ENCODE measurements around the gene ANO8.
A peak's percentile ranks its signal among the peaks of the same experiment; 100 is the strongest.

The ANO8 gene

GRCh38 chr19:17314007-17314593, 20.6 kb downstream of the ANO8 start:
- no peak overlapping the region for H3K4me2 ChIP-seq (ENCODE audit: low read length)
- H3K9me3 ChIP-seq (replicated peaks; ENCODE audit: low read length), result no peaks in the 10 kb centered on the region
- no peak overlapping the region for H3K4me3 ChIP-seq (ENCODE audit: low read length)
- peaks cover 19% of the 10 kb centered on the region for H3K4me1 ChIP-seq (ENCODE audit: control insufficient read depth, insufficient read depth, low read length)
- H3K36me3 ChIP-seq (ENCODE audit: insufficient read depth, low read length), result peaks cover 42% of the 10 kb centered on the region
- no peak overlapping the region for H3K9ac ChIP-seq (ENCODE audit: low read depth, low read length)
- no peaks in the 10 kb centered on the region for H3K27me3 ChIP-seq (ENCODE audit: control insufficient read depth, insufficient read depth, low read length)

- peak overlapping the region; percentile 58 for H3K4me2 ChIP-seq (ENCODE audit: low read length)
- no peak overlapping the region for H3K9ac ChIP-seq (ENCODE audit: low read depth, low read length)
- H3K4me3 ChIP-seq (ENCODE audit: low read length), result peak overlapping the region; percentile 29
- peaks cover 39% of the 10 kb centered on the region for H3K36me3 ChIP-seq (ENCODE audit: insufficient read depth, low read length)
- H3K27me3 ChIP-seq (ENCODE audit: control insufficient read depth, insufficient read depth, low read length), result no peaks in the 10 kb centered on the region
- no peaks in the 10 kb centered on the region for H3K9me3 ChIP-seq (replicated peaks; ENCODE audit: low read length)
- peaks cover 19% of the 10 kb centered on the region for H3K4me1 ChIP-seq (ENCODE audit: control insufficient read depth, insufficient read depth, low read length)
Measured at GRCh38 chr19:17312189-17313113, 22.2 kb downstream of the ANO8 start.

GRCh38 chr19:17311455-17312188, 23.0 kb downstream of the ANO8 start:
- Histone ChIP-seq H3K27me3 (ENCODE audit: control insufficient read depth, insufficient read depth, low read length) (no peaks in the 10 kb centered on the region), H3K9ac (ENCODE audit: low read depth, low read length) (no peak overlapping the region), H3K4me3 (ENCODE audit: low read length) (peak overlapping the region; percentile 29), H3K9me3 (replicated peaks; ENCODE audit: low read length) (no peaks in the 10 kb centered on the region), H3K4me2 (ENCODE audit: low read length) (peak overlapping the region; percentile 58), H3K4me1 (ENCODE audit: control insufficient read depth, insufficient read depth, low read length) (peaks cover 22% of the 10 kb centered on the region), H3K36me3 (ENCODE audit: insufficient read depth, low read length) (peaks cover 39% of the 10 kb centered on the region)

- Histone ChIP-seq H3K36me3 (ENCODE audit: insufficient read depth, low read length) (peaks cover 30% of the 10 kb centered on the region), H3K4me1 (ENCODE audit: control insufficient read depth, insufficient read depth, low read length) (peaks cover 29% of the 10 kb centered on the region), H3K9me3 (replicated peaks; ENCODE audit: low read length) (no peaks in the 10 kb centered on the region), H3K4me3 (ENCODE audit: low read length) (peak overlapping the region; percentile 95), H3K27me3 (ENCODE audit: control insufficient read depth, insufficient read depth, low read length) (no peaks in the 10 kb centered on the region), H3K9ac (ENCODE audit: low read depth, low read length) (peak overlapping the region; percentile 98), H3K4me2 (ENCODE audit: low read length) (peak overlapping the region; percentile 94)
Measured at GRCh38 chr19:17309965-17310461, 24.6 kb downstream of the ANO8 start.

- peak within 1 kb of the TSS; percentile 94 for H3K4me2 ChIP-seq (ENCODE audit: low read length)
- peak within 1 kb of the TSS; percentile 95 for H3K4me3 ChIP-seq (ENCODE audit: low read length)
- H3K9me3 ChIP-seq (replicated peaks; ENCODE audit: low read length), result no peaks in the 10 kb centered on the region
- peak within 1 kb of the TSS; percentile 98 for H3K9ac ChIP-seq (ENCODE audit: low read depth, low read length)
- H3K36me3 ChIP-seq (ENCODE audit: insufficient read depth, low read length), result peaks cover 24% of the 10 kb centered on the region
- H3K27me3 ChIP-seq (ENCODE audit: control insufficient read depth, insufficient read depth, low read length), result no peaks in the 10 kb centered on the region
- H3K4me1 ChIP-seq (ENCODE audit: control insufficient read depth, insufficient read depth, low read length), result peaks cover 36% of the 10 kb centered on the region
Measured at GRCh38 chr19:17309198-17309964, 25.3 kb downstream of the ANO8 start, which contains the start of gene DDA1. DDA1 (plus strand) TSS chr19:17309563; CDS start chr19:17309655, 92 bp downstream.

- Histone ChIP-seq H3K36me3 (ENCODE audit: insufficient read depth, low read length) (peaks cover 14% of the 10 kb centered on the region), H3K4me1 (ENCODE audit: control insufficient read depth, insufficient read depth, low read length) (peaks cover 47% of the 10 kb centered on the region), H3K4me2 (ENCODE audit: low read length) (no peak overlapping the region)
Measured at GRCh38 chr19:17307876-17308377, 26.7 kb downstream of the ANO8 start.

GRCh38 chr19:17306285-17306714, 28.4 kb downstream of the ANO8 start:
- Histone ChIP-seq H3K4me2 (ENCODE audit: low read length) (peak overlapping the region; percentile 97), H3K4me3 (ENCODE audit: low read length) (peak overlapping the region; percentile 83), H3K4me1 (ENCODE audit: control insufficient read depth, insufficient read depth, low read length) (peaks cover 44% of the 10 kb centered on the region), H3K9me3 (replicated peaks; ENCODE audit: low read length) (no peaks in the 10 kb centered on the region), H3K36me3 (ENCODE audit: insufficient read depth, low read length) (no peaks in the 10 kb centered on the region), H3K27me3 (ENCODE audit: control insufficient read depth, insufficient read depth, low read length) (no peaks in the 10 kb centered on the region), H3K9ac (ENCODE audit: low read depth, low read length) (peak overlapping the region; percentile 81)

More at GRCh38 chr19:17307876-17308377, 26.7 kb downstream of the ANO8 start:
- no peaks in the 10 kb centered on the region for H3K9me3 ChIP-seq (replicated peaks; ENCODE audit: low read length)
- H3K9ac ChIP-seq (ENCODE audit: low read depth, low read length), result no peak overlapping the region
- no peak overlapping the region for H3K4me3 ChIP-seq (ENCODE audit: low read length)
- no peaks in the 10 kb centered on the region for H3K27me3 ChIP-seq (ENCODE audit: control insufficient read depth, insufficient read depth, low read length)

- H3K36me3 ChIP-seq (ENCODE audit: insufficient read depth, low read length), result no peaks in the 10 kb centered on the region
- H3K9ac ChIP-seq (ENCODE audit: low read depth, low read length), result peak within 1 kb of the TSS; percentile 81
- H3K9me3 ChIP-seq (replicated peaks; ENCODE audit: low read length), result no peaks in the 10 kb centered on the region
- H3K27me3 ChIP-seq (ENCODE audit: control insufficient read depth, insufficient read depth, low read length), result no peaks in the 10 kb centered on the region
- peak within 1 kb of the TSS; percentile 97 for H3K4me2 ChIP-seq (ENCODE audit: low read length)
- H3K4me3 ChIP-seq (ENCODE audit: low read length), result peak within 1 kb of the TSS; percentile 83
- peaks cover 42% of the 10 kb centered on the region for H3K4me1 ChIP-seq (ENCODE audit: control insufficient read depth, insufficient read depth, low read length)
Measured at GRCh38 chr19:17305517-17306284, 29.0 kb downstream of the ANO8 start, which contains the start of gene MRPL34. MRPL34 (plus strand) TSS chr19:17305872; CDS start chr19:17305893, 21 bp downstream.

GRCh38 chr19:17305216-17305516, 29.5 kb downstream of the ANO8 start:
- Histone ChIP-seq H3K27me3 (ENCODE audit: control insufficient read depth, insufficient read depth, low read length) (no peaks in the 10 kb centered on the region), H3K36me3 (ENCODE audit: insufficient read depth, low read length) (no peaks in the 10 kb centered on the region), H3K9me3 (replicated peaks; ENCODE audit: low read length) (no peaks in the 10 kb centered on the region), H3K9ac (ENCODE audit: low read depth, low read length) (no peak overlapping the region), H3K4me2 (ENCODE audit: low read length) (peak overlapping the region; percentile 97), H3K4me1 (ENCODE audit: control insufficient read depth, insufficient read depth, low read length) (peaks cover 36% of the 10 kb centered on the region), H3K4me3 (ENCODE audit: low read length) (peak overlapping the region; percentile 83)
